Renal cortex interstitium (tissue), 11 donors: ENCODE measurements around the gene KHSRP. TPM values are rescaled to one million over a fixed set of nuclear protein-coding genes. Genes with fewer than 3 reads are reported as not detected.

Experiments used
- DNase-seq, 11 donors: peaks; one replicate each; pipeline ENCODE4 v3.0.0-alpha.2; 2013; ENCODE audit warnings: low read depth in 9 of 11, low spot score in 4 of 11; ENCODE audit errors: extremely low read depth in 1 of 11
- polyA plus RNA-seq, 3 donors: library from polyadenylated mRNA; unstranded; fragments of 120-200 nt; gene quantifications; one replicate each; pipeline ENCODE4 v1.2.1, GENCODE V29; 2013; ENCODE audit not compliant: insufficient read length in 3 of 3

KHSRP gene
- polyA plus RNA-seq, 3 donors: 273 to 347 (median 314) TPM

GRCh38 chr19:6425732-6426620, 1.4 kb upstream of the KHSRP start:
- DNase-seq: no peak

- peak; percentile 99 to 100 (median 100) for DNase-seq
Measured at GRCh38 chr19:6424939-6425731, 524 bp upstream of the KHSRP start.

- DNase-seq: no peak
Measured at GRCh38 chr19:6423499-6424194, 964 bp downstream of the KHSRP start.

- no peak for DNase-seq
Measured at GRCh38 chr19:6421075-6422014, 3.3 kb downstream of the KHSRP start.

- no peak for DNase-seq
Measured at GRCh38 chr19:6418562-6418932, 6.1 kb downstream of the KHSRP start.

- DNase-seq: no peak
Measured at GRCh38 chr19:6417713-6418561, 6.7 kb downstream of the KHSRP start.

GRCh38 chr19:6416658-6417405, 7.8 kb downstream of the KHSRP start:
- DNase-seq: no peak

- DNase-seq: no peak
Measured at GRCh38 chr19:6415591-6416190, 8.9 kb downstream of the KHSRP start.

GRCh38 chr19:6414793-6415590, 9.6 kb downstream of the KHSRP start:
- DNase-seq: no peak

- no peak for DNase-seq
Measured at GRCh38 chr19:6413721-6414643, 10.6 kb downstream of the KHSRP start.

- DNase-seq: no peak
Measured at GRCh38 chr19:6413291-6413690, 11.3 kb downstream of the KHSRP start.

GRCh38 chr19:6412447-6413091, 12.0 kb downstream of the KHSRP start:
- no peak for DNase-seq

- no peak for DNase-seq
Measured at GRCh38 chr19:6412061-6412446, 12.6 kb downstream of the KHSRP start.

GRCh38 chr19:6409346-6409745, 15.3 kb downstream of the KHSRP start:
- no peak for DNase-seq
